DOHH2 (cell line): ENCODE data around the gene GBP4.

ENCODE experiments used
- H3F3A ChIP-seq: fragments of 200-600 bp; sonication (generic), shearing (Covaris generic); 2 replicates; pipeline ENCODE4 v1.6.0; 2016; ENCODE audit warnings: antibody characterized with exemption, mild to moderate bottlenecking; ENCODE audit not compliant: control insufficient read depth, insufficient read depth
- H3K27ac ChIP-seq: fragments of 200-600 bp; sonication (generic); 2 replicates; pipeline ENCODE4 v1.5.1; 2014; ENCODE audit warnings: low read depth, mild to moderate bottlenecking, low read length, moderate library complexity
- H3K27me3 ChIP-seq: fragments of 200-600 bp; sonication (generic); 2 replicates; pipeline ENCODE4 v1.6.1; 2014; ENCODE audit warnings: mild to moderate bottlenecking, low read length, mixed read lengths; ENCODE audit not compliant: control insufficient read depth
- H3K36me3 ChIP-seq: fragments of 200-600 bp; sonication (generic); 2 replicates; pipeline ENCODE4 v1.6.1; 2014; ENCODE audit warnings: mild to moderate bottlenecking, low read length, moderate library complexity, mixed read lengths; ENCODE audit not compliant: control insufficient read depth
- H3K4me1 ChIP-seq: fragments of 200-600 bp; sonication (generic); 2 replicates; pipeline ENCODE4 v1.6.1; 2014; ENCODE audit warnings: mild to moderate bottlenecking, low read length, mixed read lengths; ENCODE audit not compliant: control insufficient read depth
- H3K4me2 ChIP-seq: fragments of 200-600 bp; sonication (generic); 2 replicates; pipeline ENCODE4 v1.6.0; 2014; ENCODE audit warnings: mild to moderate bottlenecking, low read length, moderate library complexity
- H3K4me3 ChIP-seq: fragments of 200-600 bp; sonication (generic); 2 replicates; pipeline ENCODE4 v1.5.1; 2014; ENCODE audit warnings: mild to moderate bottlenecking, low read length, mixed read lengths
- H3K79me2 ChIP-seq: fragments of 200-600 bp; sonication (generic); 2 replicates; pipeline ENCODE4 v1.6.1; 2014; ENCODE audit warnings: mild to moderate bottlenecking, low read length, mixed read lengths; ENCODE audit not compliant: control insufficient read depth
- H3K9me2 ChIP-seq: fragments of 200-600 bp; sonication (generic); replicated peaks from 2 replicates; pipeline ENCODE4 v1.6.1; 2014; ENCODE audit warnings: mild to moderate bottlenecking, low read length, mixed read lengths; ENCODE audit not compliant: control insufficient read depth
- H3K9me3 ChIP-seq: fragments of 200-600 bp; sonication (generic); 2 replicates; pipeline ENCODE4 v1.6.1; 2014; ENCODE audit warnings: antibody characterized with exemption, low read length, mixed read lengths; ENCODE audit not compliant: control insufficient read depth, insufficient read depth
- H4K20me1 ChIP-seq: fragments of 200-600 bp; sonication (generic); 2 replicates; pipeline ENCODE4 v1.6.0; 2014; ENCODE audit warnings: low read depth, mild to moderate bottlenecking, antibody characterized with exemption, low read length, moderate library complexity; ENCODE audit not compliant: control insufficient read depth, insufficient read depth
- CTCF ChIP-seq: fragments of 200-600 bp; sonication (generic); IDR thresholded peaks from one replicate; pipeline ENCODE4 v1.5.1; 2014; ENCODE audit warnings: antibody characterized with exemption, mild to moderate bottlenecking, low read depth, low read length; ENCODE audit not compliant: poor library complexity, severe bottlenecking
- EZH2phosphoT487 ChIP-seq: fragments of 200-600 bp; sonication (generic); IDR thresholded peaks from 2 replicates; pipeline ENCODE4 v1.6.1; 2017; ENCODE audit warnings: borderline replicate concordance, mild to moderate bottlenecking, antibody characterized with exemption, low read length, moderate library complexity, mixed read lengths

GBP4 gene

DNA sequence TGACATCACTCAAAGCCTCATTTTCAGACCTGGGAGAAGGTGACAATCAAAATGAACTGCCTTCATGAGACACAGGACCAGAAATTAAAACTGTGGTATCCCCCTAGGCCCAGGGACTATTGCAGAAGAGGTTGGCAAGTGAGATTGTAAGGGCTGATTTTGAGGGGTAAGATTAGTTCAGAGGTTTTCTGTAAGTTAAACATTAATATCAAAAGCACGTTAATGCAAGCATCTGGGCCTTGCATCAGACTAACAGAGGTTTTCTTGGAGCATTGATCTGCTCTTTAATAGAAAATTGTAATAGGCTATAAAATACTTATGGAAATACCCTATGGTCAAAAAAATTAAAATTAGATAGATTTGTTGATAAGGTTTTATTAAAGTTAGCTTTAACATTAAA lies 14.6 kb upstream of the GBP4 start:
- TF ChIP-seq EZH2phosphoT487 (no peak), CTCF (no peak)

DNA sequence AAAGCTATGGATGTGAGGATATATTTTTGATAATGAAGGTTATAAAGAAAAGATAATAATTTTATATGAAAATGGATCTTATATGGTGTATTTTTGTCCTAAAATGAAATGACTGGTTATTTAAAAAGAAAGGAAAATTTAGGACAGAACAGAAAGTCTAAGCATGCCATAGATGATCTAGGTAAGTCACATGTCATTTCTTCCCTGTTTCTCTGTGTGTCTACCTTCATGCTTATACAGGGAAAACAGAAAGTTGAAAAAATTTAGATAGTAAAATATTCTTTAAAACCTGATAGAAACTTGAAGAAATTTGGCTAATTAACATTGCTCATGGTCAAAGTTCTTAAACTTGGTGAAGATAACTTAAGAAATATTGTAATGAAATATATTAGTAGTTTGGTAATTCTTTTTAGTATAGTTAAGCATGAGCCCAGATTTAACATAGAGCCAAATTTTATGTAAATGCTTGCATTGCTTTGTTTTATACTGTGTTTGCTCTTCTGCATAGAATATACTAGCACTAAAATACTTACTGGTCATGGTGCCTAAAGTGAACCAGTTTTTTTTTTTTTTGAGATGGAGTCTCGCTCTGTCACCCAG lies 12.4 kb upstream of the GBP4 start:
- no peaks in the 10 kb centered on the region for H3K9me3 ChIP-seq
- H3F3A ChIP-seq, result no peaks in the 10 kb centered on the region
- no peak overlapping the region for H3K4me2 ChIP-seq
- no peaks in the 10 kb centered on the region for H3K36me3 ChIP-seq
- H3K4me3 ChIP-seq, result no peak overlapping the region
- no peaks in the 10 kb centered on the region for H4K20me1 ChIP-seq
- H3K27ac ChIP-seq, result no peak overlapping the region
- no peaks in the 10 kb centered on the region for H3K79me2 ChIP-seq
- H3K9me2 ChIP-seq, result no peaks in the 10 kb centered on the region
- no peaks in the 10 kb centered on the region for H3K27me3 ChIP-seq
- no peak for TF ChIP-seq CTCF
- no peak for TF ChIP-seq EZH2phosphoT487
- no peaks in the 10 kb centered on the region for H3K4me1 ChIP-seq

More for the DNA sequence above, 14.6 kb upstream of the GBP4 start:
- H3F3A ChIP-seq, result no peaks in the 10 kb centered on the region
- H3K4me3 ChIP-seq, result no peak overlapping the region
- H3K9me3 ChIP-seq, result no peaks in the 10 kb centered on the region
- no peaks in the 10 kb centered on the region for H3K27me3 ChIP-seq
- no peak overlapping the region for H3K27ac ChIP-seq
- no peaks in the 10 kb centered on the region for H3K4me1 ChIP-seq
- H4K20me1 ChIP-seq, result no peaks in the 10 kb centered on the region
- no peaks in the 10 kb centered on the region for H3K36me3 ChIP-seq
- no peaks in the 10 kb centered on the region for H3K79me2 ChIP-seq
- H3K9me2 ChIP-seq, result no peaks in the 10 kb centered on the region
- no peak overlapping the region for H3K4me2 ChIP-seq

DNA sequence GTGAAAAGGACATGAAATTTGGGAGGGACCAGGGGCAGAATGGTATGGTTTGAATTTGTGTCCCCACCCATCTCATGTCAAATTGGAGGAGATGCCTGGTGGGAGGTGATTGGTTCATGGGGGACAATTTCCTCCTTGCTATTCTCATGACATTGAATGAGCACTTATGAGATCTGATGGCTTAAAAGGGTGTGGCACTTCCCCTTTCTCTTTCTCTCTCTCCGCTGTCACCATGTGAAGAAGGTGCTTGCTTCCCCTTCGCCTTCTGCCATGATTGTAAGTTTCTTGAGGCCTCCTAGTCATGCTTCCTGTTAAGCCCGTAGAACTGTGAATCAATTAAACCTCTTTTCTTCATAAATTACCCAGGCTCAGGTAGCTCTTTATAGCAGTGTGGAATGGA lies 7.6 kb upstream of the GBP4 start:
- Histone ChIP-seq H3K4me1 (no peaks in the 10 kb centered on the region), H3K4me3 (no peak overlapping the region), H3K79me2 (no peaks in the 10 kb centered on the region), H3K27ac (no peak overlapping the region), H3K9me3 (peaks cover 6% of the 10 kb centered on the region; the same call in 1 of the 2 replicates), H3K27me3 (no peaks in the 10 kb centered on the region), H3F3A (no peaks in the 10 kb centered on the region), H3K4me2 (no peak overlapping the region), H3K9me2 (no peaks in the 10 kb centered on the region), H3K36me3 (no peaks in the 10 kb centered on the region), H4K20me1 (no peaks in the 10 kb centered on the region)
- TF ChIP-seq CTCF, result no peak
- TF ChIP-seq EZH2phosphoT487, result no peak
